SH-SY5Y (cell line): ENCODE results near the gene APH1B.

Experiments used
- GATA2 ChIP-seq: IDR thresholded peaks from 2 replicates; pipeline ENCODE4 v1.6.1; 2011; ENCODE audit warnings: mild to moderate bottlenecking, low read depth, low read length
- GATA3 ChIP-seq: IDR thresholded peaks from 2 replicates; pipeline ENCODE4 v1.6.1; 2011; ENCODE audit warnings: low read depth, mild to moderate bottlenecking, low read length, moderate library complexity

Gene APH1B

DNA sequence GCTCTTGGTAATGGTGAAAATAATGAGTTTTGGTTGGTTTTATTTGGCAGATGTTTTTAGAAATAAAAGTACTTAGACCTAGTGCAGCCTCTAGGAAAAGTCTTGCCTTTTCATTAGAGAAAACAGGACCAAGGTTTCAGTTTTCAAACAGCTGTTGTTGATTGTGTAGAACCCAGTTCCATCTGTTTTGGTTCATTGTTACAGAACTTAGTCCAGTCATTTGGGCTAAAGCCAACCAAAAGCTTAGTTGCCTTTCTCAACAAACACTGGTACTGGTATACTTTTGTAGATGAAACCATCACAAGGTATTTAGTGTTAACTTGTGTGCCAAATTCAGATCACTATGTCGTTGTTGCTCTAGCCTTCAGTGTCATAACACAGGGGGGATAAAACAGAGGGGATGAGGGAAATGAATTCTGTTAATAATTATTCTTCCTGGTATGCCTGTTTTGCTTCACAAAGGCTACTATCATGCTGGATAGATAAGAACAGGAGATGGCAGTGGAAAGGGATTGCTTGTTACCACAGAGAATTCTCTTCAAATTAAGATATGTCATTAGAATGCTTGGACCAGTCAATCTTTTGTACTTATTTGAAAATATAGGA lies 12.6 kb upstream of the APH1B start:
- 0 out of 2 replicates have a peak, but pooled peaks have one; percentile 30 for TF ChIP-seq GATA3
- no peak for TF ChIP-seq GATA2

DNA sequence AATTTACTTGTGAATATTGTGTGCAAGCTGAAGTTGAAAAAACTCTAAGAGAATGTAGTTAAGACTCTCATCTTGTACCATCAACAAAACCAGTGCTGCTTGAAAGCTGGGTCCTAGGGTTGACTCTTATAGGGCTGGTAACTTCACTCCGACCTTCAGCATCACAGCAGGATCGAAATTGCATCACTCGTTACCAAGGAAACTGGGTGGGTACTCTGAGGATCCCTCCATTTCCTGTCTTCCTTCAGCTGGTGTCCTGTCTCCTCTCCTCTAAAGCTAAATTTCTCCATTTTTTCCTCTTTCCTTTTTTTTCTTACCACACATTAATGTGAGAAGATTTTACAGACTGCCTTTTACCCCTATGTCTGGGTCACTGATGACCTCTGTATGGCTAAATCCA lies 3.0 kb upstream of the APH1B start:
- TF ChIP-seq GATA2 (no peak), GATA3 (no peak)

DNA sequence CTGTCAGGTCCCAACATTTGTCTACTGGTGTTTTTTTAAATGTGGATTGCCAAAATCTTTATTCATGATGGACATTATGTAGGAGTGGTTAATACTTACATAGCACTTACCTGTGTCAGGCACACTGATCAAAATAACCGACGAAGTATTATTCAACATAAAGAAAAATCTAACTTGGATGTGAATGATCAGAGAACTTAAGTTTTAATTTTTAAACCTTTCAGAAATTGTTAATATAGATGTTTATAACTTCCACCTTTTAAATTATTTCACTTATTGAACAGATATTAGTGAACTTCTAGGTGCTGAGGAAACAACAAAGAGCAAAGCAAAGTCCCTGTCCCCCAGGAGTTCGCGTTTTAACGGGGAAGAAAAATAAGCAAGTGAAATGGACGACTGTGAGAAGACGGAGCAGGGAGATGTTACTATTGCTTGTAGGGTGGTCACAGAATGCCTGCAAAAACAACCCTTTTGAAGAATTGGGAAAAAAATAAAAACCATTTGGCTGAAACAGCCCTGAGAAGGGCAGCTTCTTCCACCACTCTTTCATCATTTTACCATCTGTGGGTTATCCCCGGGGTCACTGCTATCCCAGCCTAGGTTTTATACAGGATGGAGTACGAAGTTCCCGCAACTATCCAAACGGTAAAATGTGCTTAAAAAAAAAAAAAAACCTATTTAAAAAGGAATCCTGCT lies 915 bp upstream of the APH1B start:
- TF ChIP-seq GATA2 (no peak), GATA3 (no peak)

DNA sequence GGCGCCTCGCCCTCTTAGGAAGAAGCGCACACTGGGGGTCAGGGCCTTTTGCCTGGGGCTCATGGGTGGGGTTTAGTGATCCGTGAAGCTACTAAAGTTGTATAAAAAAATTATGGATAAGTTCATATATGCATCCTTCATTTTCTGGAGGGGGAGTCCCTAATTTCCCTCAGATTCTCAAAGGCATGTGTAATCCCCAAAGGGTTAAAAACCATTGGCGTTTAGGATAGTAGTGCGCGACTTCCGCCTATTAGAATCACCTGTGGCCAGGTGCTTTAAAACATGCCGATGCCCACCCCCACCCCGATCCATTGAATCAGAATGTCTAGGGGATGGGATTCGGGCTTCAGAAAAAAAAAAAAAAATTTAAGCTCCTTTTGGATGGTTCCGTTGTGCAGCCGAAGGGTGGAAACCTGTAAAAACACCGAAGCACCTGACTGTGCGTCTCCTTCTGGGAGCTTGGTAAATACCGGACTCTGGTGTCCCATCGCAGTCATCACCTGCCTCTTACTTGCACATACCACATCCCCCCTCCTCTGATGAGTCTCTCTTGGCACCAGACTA lies 570 bp downstream of the APH1B start:
- TF ChIP-seq GATA3, result no peak
- no peak for TF ChIP-seq GATA2

DNA sequence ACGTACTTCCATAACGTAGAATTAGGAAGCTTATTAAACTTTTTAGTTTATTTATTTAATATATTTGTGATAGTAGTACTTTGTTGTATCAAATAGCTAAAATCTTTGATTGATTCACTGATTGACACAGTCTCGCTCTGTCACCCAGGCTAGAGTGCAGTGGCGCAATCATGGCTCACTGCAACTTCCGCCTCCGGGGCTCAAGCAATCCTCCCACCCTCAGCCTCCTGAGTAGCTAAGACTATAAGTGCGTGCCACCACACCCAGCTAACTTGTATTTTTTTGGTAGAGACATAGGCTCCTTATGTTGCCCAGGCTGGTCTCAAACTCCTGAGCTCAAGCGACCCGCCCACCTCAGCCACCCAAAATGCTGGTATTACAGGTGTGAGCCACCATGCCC lies 5.7 kb downstream of the APH1B start:
- TF ChIP-seq GATA3, result no peak
- no peak for TF ChIP-seq GATA2

DNA sequence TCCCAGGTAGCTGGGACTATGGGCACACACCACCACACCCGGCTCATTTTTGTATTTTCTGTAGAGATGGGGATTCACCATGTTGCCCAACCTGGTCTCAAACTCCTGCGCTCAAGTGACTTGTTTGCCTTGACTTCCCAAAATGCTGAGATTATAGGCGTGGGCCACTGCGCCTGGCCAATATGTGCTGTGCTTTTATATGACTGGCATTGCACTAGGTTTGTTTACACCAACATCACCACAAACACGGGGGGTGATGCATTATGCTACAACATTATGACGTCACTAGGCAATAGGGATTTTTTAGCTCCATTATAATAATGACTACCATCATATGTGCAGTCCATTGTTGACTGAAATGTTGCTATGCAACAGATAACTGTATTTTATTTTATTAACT lies 6.9 kb downstream of the APH1B start:
- no peak for TF ChIP-seq GATA3
- no peak for TF ChIP-seq GATA2

DNA sequence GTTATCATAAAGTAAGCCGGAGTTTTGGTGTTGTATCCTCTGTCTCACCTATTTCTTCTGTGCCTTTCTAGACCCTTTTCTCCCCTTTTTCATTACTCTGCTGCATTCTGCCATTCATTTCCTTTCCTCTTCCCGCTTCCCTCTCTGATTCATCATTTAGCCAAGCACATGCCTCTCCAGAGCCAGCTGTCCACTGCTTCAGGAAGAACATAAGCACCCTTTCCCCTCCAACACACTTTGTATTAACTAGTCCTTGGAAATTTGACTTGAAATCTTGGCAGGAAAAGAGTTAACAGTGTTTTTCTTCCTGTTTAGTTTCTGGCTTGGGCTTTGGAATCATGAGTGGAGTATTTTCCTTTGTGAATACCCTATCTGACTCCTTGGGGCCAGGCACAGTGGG lies 9.7 kb downstream of the APH1B start:
- TF ChIP-seq GATA2, result no peak
- TF ChIP-seq GATA3, result no peak

DNA sequence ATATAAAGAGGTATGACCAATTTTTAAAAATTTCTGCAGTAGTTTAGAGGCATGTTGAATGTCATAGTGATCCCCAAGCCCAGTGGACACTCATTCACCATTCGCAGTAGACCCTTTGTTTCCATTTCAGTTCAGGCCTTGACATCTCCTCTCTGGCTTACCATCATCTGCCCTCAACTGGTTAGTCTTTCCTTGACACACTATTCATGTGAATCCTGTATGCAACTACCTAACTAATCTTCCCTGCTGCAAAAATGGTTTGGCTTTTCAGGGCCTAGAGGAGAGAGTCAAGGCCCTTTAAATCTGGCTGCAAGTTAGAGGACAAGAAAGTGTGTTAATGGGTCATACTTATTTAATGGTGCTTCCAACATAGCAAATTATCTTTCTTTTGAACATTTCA lies 10.9 kb downstream of the APH1B start:
- no peak for TF ChIP-seq GATA3
- no peak for TF ChIP-seq GATA2

DNA sequence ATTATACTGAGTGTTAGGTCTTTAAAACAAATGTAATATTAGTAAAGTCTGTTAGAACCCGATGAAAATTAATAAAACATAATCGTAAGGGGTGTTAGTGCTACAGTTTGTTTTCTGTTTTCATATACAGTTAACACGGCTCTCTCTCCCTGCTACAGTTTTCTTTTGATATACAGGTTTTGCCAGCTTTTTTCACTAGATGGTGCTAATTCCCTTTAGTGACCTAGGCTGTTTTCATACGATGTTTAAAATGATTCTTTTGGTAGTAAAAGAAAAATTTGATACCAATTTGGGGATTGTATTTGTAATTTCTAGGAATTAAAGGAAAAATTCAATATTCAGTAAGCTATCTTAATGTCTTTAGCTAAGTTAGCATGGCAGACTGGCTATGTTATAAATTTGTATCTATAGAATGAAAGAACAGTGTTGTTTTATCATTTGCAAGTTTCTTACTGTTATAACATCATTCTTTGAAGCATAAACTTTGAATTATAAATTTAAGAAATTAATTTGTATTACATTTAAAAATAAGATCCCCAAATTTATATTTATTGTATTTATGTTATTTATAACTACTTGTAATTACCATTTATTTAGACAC lies 11.5 kb downstream of the APH1B start:
- TF ChIP-seq GATA2 (no peak), GATA3 (no peak)

DNA sequence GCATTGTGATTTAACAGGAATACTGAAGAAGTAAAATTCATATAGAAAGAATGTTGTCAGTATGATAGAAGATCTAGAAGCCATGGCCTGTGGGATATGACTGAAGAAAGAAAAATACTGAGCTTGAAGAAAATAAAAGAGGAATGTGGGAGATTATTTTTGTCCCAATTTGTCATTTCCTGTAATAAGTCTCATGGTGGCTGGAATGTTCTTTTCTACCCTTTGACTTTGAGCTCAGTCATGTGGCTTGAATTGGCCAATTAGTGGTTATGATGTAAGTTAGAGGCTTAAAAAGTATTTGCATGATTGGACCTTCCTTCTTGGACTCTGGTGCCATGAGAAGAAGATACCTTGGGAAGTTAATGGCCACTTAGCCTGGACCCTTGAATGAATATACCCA lies 14.1 kb downstream of the APH1B start:
- TF ChIP-seq GATA2 (no peak), GATA3 (no peak)

DNA sequence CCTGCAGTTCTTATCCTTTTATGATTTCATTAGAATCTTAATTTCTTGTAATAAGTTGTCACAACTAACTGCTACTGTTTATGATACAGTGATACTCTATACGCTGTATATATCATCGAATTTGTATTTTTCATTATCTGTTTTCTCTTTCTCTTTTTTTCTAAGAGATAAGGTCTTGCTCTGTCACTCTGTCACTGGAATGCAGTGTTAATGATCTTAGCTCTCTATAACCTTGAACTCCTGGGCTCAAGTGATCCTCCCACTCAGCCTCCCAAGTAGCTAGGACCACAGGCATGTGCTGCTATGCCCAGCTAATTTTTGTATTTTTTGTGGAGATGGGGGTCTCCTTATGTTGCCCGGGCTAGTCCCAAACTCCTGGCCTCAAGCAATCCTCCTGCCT lies 14.8 kb downstream of the APH1B start:
- TF ChIP-seq GATA2, result no peak

DNA sequence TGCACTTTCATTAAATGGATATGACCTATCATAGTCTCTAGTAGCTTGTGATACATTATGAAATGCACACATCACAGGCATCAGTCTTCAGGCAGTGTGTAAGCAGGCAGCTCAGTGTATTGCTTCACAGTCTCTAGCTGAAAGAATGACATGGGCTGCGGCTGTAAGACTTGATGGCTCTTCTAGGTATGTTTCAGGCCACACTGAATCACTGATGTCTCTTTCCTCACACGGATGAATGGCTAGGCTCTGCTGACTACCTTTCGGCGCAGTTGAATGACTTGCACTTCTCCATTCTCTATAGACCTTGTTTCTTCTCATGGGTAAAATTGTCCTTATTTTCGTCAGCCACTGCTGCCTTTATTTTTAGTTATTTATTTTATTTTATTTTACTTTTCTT lies 15.4 kb downstream of the APH1B start:
- TF ChIP-seq GATA2, result no peak

DNA sequence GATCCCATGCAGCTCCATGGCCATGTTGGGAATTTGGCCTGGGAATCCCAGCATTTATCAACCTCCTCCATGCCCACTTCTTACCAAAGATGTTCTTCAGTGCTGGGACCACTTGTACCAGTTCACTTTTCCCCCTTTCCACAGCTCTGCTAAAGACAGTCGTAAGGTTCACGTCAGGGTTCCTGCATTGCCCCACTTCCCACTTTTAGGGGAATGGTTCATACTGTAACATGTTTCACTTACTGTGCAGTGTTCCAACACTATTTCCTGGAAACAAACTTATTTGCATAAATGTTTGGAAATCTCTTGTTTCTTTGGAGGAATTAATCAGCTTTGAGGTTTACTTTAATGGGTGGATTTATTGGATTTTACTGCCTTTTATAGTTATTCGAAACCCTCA lies 17.0 kb downstream of the APH1B start:
- TF ChIP-seq GATA2, result no peak
- TF ChIP-seq GATA3, result no peak

DNA sequence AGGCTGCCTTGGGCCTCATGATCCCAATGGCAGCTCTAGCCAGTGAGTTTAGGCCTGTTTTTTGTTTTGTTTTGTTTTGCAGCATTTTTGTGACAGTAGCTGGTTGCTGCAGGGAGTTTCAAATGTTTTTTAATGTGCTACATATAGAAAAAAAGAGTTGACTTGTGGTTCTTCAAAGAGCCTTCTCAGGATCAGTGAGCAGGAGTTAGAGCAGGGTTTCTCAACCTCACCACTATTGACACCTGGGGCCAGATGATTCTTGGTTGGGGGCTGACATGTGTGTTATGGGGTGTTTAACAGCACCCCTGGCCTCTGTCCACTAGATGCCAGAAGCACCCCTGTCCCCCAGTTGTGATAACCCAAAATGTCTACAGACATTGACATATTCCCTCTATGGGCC lies 17.9 kb downstream of the APH1B start:
- no peak for TF ChIP-seq GATA2

DNA sequence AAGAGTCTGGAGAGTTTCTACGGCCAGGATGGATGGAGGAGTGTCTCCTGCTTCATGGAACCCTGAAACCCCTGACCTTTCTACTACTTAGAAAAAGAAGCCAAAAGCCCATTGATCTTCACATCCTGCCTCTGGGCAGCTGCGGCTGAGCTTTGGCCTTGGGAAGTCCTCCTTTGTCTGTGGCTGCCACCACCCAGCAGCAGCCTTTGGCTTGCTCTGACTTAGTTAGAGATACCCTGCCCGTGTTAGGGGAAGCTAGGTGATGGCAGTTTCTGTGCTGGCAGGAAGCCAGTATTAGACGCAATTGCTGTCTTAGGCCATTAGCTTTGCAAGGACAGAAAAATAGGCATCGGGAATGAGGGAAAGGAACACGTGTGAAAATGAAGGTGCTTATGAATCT lies 18.8 kb downstream of the APH1B start:
- TF ChIP-seq GATA3 (no peak), GATA2 (no peak)

DNA sequence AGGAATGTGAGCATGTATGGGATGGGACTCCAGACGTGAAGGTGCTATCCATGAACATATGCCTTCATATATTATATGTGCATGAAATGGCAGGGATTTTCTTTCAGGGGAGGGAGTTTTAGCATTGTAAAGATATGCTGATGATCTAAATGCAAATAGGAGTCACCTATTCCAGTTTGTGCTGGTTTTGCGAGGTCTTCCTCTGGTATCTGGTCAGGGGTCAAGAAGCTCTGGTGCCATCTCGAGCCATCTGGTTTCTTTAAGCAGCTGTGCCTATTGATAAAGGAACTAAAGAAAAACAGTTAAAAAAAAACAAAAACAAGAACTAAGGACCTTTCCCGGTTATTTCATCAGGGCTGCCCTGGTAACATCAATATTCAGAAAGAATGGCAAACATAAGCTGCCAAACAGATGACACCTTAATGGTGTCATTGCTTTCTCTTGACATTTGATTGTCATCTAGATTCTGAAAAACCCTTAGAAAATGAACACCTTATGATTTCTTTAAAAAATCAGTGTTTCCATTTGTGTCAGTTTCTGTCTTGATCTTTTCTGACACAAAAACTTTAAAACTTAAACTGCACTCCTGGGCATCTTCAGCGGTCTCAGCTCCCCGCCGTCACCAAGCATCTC lies 22.7 kb downstream of the APH1B start:
- TF ChIP-seq GATA2, result no peak
